ENCODE measurements around the gene NOS1AP.

DNA sequence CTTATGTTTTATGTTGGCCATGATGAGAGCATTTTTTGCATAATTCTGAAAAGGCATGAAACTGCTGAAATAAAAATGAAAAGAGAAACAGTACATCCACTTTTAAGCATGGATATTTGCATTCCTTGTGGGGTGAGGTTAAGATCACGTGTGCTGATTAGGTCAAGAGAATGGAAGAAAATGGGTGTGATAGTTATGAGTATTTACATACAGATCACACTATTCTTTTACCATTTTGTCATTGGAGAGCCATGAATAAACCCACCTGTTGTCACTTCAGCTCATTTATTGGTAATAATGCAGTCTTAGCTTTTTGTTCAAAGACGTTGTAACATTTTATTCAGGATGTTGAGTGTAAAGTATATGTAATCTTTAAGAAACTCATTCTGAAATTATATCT, 153.2 kb downstream of the NOS1AP start:
- TF ChIP-seq, protein P1, sequence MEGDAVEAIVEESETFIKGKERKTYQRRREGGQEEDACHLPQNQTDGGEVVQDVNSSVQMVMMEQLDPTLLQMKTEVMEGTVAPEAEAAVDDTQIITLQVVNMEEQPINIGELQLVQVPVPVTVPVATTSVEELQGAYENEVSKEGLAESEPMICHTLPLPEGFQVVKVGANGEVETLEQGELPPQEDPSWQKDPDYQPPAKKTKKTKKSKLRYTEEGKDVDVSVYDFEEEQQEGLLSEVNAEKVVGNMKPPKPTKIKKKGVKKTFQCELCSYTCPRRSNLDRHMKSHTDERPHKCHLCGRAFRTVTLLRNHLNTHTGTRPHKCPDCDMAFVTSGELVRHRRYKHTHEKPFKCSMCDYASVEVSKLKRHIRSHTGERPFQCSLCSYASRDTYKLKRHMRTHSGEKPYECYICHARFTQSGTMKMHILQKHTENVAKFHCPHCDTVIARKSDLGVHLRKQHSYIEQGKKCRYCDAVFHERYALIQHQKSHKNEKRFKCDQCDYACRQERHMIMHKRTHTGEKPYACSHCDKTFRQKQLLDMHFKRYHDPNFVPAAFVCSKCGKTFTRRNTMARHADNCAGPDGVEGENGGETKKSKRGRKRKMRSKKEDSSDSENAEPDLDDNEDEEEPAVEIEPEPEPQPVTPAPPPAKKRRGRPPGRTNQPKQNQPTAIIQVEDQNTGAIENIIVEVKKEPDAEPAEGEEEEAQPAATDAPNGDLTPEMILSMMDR (IDR thresholded peaks at IDR 0.05; ENCODE audit: low read length) = no peak
- no peak for TF ChIP-seq EZH2 (IDR thresholded peaks at IDR 0.05; ENCODE audit: borderline replicate concordance, low read length)

All from OCI-LY1 (cell line).